HEK293 (cell line): ENCODE results near the gene IMMP2L.

Source experiments
- CTCF ChIP-seq: fragments of 450-650 bp; formaldehyde crosslinking; IDR thresholded peaks from 2 replicates; pipeline ENCODE4 v1.5.1; 2016; ENCODE audit warnings: missing biosample characterization, missing genetic modification characterization
- KLF8 ChIP-seq: fragments of 450-650 bp; formaldehyde crosslinking; IDR thresholded peaks from 2 replicates; pipeline ENCODE4 v1.5.1; 2016; ENCODE audit warnings: missing biosample characterization, missing genetic modification characterization
- PRDM4 ChIP-seq: fragments of 450-650 bp; formaldehyde crosslinking; IDR thresholded peaks from 2 replicates; pipeline ENCODE4 v1.5.1; 2017; ENCODE audit warnings: missing biosample characterization, missing genetic modification characterization
- REST ChIP-seq: fragments of 450-650 bp; formaldehyde crosslinking; IDR thresholded peaks from 2 replicates; pipeline ENCODE4 v1.5.1; 2016; ENCODE audit warnings: missing biosample characterization, missing genetic modification characterization
- YY1 ChIP-seq: fragments of 450-650 bp; formaldehyde crosslinking; IDR thresholded peaks from 2 replicates; pipeline ENCODE4 v1.5.1; 2018; ENCODE audit warnings: missing biosample characterization, missing genetic modification characterization
- ZNF133 ChIP-seq: fragments of 450-650 bp; formaldehyde crosslinking; IDR thresholded peaks from 2 replicates; pipeline ENCODE4 v1.5.1; 2016; ENCODE audit warnings: missing biosample characterization, missing genetic modification characterization
- ZNF202 ChIP-seq: fragments of 450-650 bp; formaldehyde crosslinking; IDR thresholded peaks from 2 replicates; pipeline ENCODE4 v1.5.1; 2016; ENCODE audit warnings: missing biosample characterization, missing genetic modification characterization, borderline replicate concordance
- ZNF266 ChIP-seq: fragments of 450-650 bp; formaldehyde crosslinking; IDR thresholded peaks from 2 replicates; pipeline ENCODE4 v1.5.1; 2016; ENCODE audit warnings: missing biosample characterization, missing genetic modification characterization, low read depth
- ZNF561 ChIP-seq: fragments of 450-650 bp; IDR thresholded peaks from 2 replicates; pipeline ENCODE4 v1.5.1; 2018; ENCODE audit warnings: missing biosample characterization, missing genetic modification characterization, borderline replicate concordance
- ZNF624 ChIP-seq: fragments of 450-650 bp; formaldehyde crosslinking; IDR thresholded peaks from 2 replicates; pipeline ENCODE4 v1.5.1; 2017; ENCODE audit warnings: missing biosample characterization, missing genetic modification characterization

GRCh38 chr7:110718503-110719205 is 843.6 kb downstream of the IMMP2L start:
- TF ChIP-seq KLF8 (tag by site-specific recombination) (no peak), REST (tag by site-specific recombination) (no peak), PRDM4 (tag by site-specific recombination) (no peak), ZNF624 (tag by site-specific recombination) (no peak), ZNF133 (no peak), CTCF (tag by site-specific recombination) (no peak), ZNF561 (tag by site-specific recombination) (no peak), ZNF266 (no peak), YY1 (no peak), ZNF202 (no peak)
